AG04450 (cell line): ENCODE measurements around the gene RAET1E. TPM values are rescaled to one million over a fixed set of nuclear protein-coding genes. Genes with fewer than 3 reads are reported as not detected.
"Not testable (repeated sequence)": the region's sequence is repeated elsewhere in the genome, so short reads cannot be mapped to it uniquely, and the experiment has no call there.

ENCODE experiments used
- CTCF ChIA-PET: fragments of 300-600, 350-600 bp; formaldehyde crosslinking; extraction: SDS; loops from one replicate; lab custom pipeline; 2022; ENCODE audit warnings: antibody characterized with exemption, inconsistent platforms; lab: Charles Lee
- POLR2A ChIA-PET: fragments of 350-600 bp; formaldehyde crosslinking; extraction: SDS; loops from one replicate; lab custom pipeline; 2021; ENCODE audit warnings: antibody characterized with exemption, inconsistent platforms; lab: Yijun Ruan, JAX
- DNase-seq: peaks from one replicate; pipeline ENCODE4 v3.0.0-alpha.2; 2011; ENCODE audit warnings: low read depth, low spot score
- H3K27ac ChIP-seq: one replicate; pipeline ENCODE4 v1.5.1; 2012; ENCODE audit warnings: low read depth, low read length, control low read depth
- H3K27me3 ChIP-seq: one replicate; pipeline ENCODE4 v1.6.0; 2012; ENCODE audit warnings: low read length; ENCODE audit not compliant: control insufficient read depth, insufficient read depth
- H3K4me3 ChIP-seq: 2 replicates; pipeline ENCODE4 v1.5.1; 2011; ENCODE audit warnings: mild to moderate bottlenecking, low read depth, low read length, control low read depth
- H3K9me3 ChIP-seq: 2 replicates; pipeline ENCODE4 v1.5.1; 2012; ENCODE audit warnings: low read length; ENCODE audit not compliant: control insufficient read depth, insufficient read depth
- polyA plus RNA-seq: library from polyadenylated mRNA; depleted of rRNA; stranded (reverse); fragments of >200 nt; gene quantifications from 2 replicates; pipeline ENCODE4 v1.2.3, GENCODE V29; 2011
- TF ChIP-seq, protein P1 (sequence below): IDR thresholded peaks from 2 replicates; pipeline ENCODE4 v1.5.1; 2011; ENCODE audit warnings: low read depth, low read length, control low read depth, inconsistent platforms

Gene RAET1E
- polyA plus RNA-seq, 1 experiment: not detected

DNA sequence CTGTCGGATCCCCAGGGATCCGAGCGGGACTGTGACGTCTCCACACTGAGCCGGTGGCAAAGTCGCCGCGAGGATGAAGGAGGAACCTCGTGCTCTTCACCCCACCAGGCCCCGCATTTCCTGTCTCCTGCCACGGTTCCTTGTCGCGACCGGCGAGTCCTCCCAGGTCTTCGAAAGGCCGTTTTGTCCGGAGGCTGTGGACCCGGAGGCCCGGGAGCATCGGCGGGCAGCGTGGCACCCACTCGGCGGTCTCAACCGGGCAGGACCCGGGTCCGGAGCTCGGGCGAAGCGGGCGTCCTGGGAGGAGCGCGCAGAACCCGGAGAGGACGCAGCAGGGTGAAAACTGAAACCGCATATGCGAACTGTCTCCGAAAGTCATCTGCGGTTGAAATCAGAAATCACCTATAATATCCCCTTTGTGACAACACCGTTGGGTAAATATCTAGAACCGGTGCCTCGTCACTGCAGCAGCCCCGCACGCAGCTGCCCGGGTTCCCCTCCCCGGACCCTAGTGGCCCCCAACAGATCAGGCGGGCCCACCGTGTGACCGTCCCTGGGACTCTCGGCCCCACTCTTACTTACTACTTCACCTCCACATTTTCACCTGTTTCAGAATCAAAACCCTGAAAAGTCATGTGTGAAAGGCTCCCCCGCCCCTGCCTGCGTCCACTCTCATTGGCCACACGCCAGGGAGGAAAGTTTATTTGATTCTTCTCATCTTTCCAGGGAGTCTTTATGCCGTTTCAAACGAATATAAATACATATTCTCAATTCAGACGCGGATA lies 40.9 kb upstream of the RAET1E start:
- Histone ChIP-seq H3K27me3 (peaks cover 51% of the 10 kb centered on the region), H3K4me3 (peak overlapping the region; percentile 55), H3K9me3 (no peaks in the 10 kb centered on the region; the same call in 1 of the 2 replicates), H3K27ac (no peak overlapping the region)
- POLR2A ChIA-PET: no interaction called here
- CTCF ChIA-PET: no interaction called here
- TF ChIP-seq, protein P1, sequence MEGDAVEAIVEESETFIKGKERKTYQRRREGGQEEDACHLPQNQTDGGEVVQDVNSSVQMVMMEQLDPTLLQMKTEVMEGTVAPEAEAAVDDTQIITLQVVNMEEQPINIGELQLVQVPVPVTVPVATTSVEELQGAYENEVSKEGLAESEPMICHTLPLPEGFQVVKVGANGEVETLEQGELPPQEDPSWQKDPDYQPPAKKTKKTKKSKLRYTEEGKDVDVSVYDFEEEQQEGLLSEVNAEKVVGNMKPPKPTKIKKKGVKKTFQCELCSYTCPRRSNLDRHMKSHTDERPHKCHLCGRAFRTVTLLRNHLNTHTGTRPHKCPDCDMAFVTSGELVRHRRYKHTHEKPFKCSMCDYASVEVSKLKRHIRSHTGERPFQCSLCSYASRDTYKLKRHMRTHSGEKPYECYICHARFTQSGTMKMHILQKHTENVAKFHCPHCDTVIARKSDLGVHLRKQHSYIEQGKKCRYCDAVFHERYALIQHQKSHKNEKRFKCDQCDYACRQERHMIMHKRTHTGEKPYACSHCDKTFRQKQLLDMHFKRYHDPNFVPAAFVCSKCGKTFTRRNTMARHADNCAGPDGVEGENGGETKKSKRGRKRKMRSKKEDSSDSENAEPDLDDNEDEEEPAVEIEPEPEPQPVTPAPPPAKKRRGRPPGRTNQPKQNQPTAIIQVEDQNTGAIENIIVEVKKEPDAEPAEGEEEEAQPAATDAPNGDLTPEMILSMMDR: no peak
- DNase-seq: no peak

DNA sequence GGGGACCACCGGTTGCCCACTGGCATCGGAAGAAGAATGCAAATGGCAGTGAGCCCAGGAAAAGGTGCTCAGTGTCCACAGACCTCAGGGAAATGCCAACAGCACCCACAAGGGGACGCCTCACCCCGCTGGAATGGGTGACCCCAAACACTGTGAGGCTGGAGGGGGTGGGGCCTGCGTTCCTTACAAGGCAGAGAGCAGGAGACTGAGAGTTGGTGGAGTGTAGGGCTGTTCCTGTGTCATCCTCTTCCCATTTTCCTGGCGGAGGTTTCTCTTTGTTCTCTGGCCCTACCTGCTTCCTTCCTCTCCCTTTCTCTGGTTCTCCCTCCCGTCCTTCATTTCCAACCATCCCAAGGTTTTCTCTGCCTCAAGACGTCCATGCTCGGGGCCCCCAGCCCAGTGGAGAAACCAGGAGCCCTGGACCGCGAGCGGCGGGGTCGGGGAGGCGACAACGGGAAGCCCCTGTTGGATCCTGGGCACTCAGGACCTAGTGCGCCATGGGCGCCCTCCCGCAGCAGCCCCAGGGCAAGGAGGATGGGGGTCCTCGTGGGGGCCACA lies 40.2 kb upstream of the RAET1E start:
- H3K27ac ChIP-seq, DNase-seq, H3K9me3 ChIP-seq, CTCF ChIA-PET, POLR2A ChIA-PET: not testable (repeated sequence)
- peaks cover 51% of the 10 kb centered on the region for H3K27me3 ChIP-seq
- peak overlapping the region; percentile 55 for H3K4me3 ChIP-seq

DNA sequence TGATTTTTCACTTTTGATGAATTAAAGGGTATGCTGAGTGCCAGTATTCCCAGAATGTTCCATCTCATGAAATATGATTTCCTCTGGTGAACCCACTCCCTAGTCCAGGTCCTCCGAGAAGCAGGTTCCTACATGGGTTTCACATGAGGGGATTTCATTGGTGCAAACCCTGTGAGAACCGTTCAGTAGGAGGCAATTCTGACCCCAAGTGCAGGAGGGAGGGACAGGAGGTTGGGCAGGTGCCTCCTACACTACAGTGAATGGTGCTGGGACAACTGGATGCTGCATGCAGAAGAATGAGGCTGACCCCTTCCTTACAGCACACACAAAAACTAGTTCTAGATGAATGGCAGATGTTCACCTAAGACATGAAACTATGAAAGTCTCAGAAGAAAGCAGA lies 38.8 kb upstream of the RAET1E start:
- DNase-seq: no peak
- Histone ChIP-seq H3K4me3 (no peak overlapping the region), H3K9me3 (no peaks in the 10 kb centered on the region; the same call in 1 of the 2 replicates), H3K27me3 (peaks cover 54% of the 10 kb centered on the region), H3K27ac (no peak overlapping the region)
- ChIA-PET POLR2A (no interaction called here), CTCF (interaction anchor here (2.2 kb wide), 1 partner anchor 80 kb away, joined by 18 read pairs; no protein-coding TSS in a partner anchor)
- TF ChIP-seq, protein P1: no peak

DNA sequence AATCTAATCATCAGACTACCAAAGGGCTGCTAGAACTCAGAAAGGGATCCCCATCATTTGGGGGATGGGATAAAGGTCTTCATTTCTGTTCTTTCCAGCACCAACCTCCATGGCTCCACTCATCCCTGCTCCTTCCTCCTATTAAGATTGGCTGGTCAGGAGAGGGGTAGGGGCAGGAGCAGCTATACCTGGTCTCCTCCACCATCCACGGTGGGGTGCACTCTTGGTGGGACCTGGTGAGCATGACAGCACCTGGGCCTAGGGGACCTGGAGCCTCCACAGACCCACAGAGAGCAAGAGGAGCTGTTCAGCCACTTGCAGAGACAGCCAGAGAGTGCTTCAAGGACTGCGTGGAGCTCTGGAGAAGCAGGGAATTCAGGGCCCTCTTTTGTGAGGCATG lies 37.8 kb upstream of the RAET1E start:
- ChIA-PET CTCF (interaction anchor here (0.6 to 2.2 kb wide), 3 partner anchors 69 to 371 kb away, joined by 3 to 18 read pairs (median 4); no protein-coding TSS in a partner anchor), POLR2A (no interaction called here)
- H3K9me3 ChIP-seq: no peaks in the 10 kb centered on the region; the same call in 1 of the 2 replicates
- no peak overlapping the region for H3K27ac ChIP-seq
- TF ChIP-seq, protein P1: no peak
- H3K27me3 ChIP-seq: peaks cover 61% of the 10 kb centered on the region
- DNase-seq: no peak
- no peak overlapping the region for H3K4me3 ChIP-seq

DNA sequence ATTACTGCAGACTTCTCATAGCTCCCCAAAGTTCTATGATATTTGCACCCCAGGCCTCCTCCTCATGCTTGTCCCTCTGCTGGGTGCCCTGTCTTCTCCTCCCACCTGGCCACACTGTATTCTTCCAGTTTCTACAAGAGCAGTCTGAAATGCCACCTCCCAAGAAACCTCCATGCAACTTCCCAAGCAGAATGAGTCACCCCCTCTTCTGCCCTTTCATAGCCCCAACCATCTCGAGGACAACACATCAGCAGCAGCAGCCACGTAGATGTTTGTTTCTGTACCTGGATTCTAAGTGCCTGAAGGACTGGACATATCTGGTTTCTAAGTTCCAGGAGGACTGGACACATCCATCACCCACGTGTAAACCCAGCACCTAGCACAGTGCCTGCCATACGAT lies 37.3 kb upstream of the RAET1E start:
- no peak for DNase-seq
- CTCF ChIA-PET: interaction anchor here (0.7 to 2.2 kb wide), 2 partner anchors 70 to 82 kb away, joined by 4 to 18 read pairs; no protein-coding TSS in a partner anchor
- Histone ChIP-seq H3K27me3 (peaks cover 61% of the 10 kb centered on the region), H3K9me3 (no peaks in the 10 kb centered on the region; the same call in 1 of the 2 replicates), H3K4me3 (no peak overlapping the region), H3K27ac (no peak overlapping the region)
- TF ChIP-seq, protein P1: no peak
- POLR2A ChIA-PET: no interaction called here
